WERI-Rb-1 (cell line): ENCODE measurements around the gene TMEM178A.
"Not testable (repeated sequence)": the region's sequence is repeated elsewhere in the genome, so short reads cannot be mapped to it uniquely, and the experiment has no call there.

Experiments used
- DNase-seq: peaks from one replicate; pipeline ENCODE4 v3.0.0-alpha.2; 2020
- H3K27ac ChIP-seq: fragments of 250-450 bp; sonication (Bioruptor Pico); 2 replicates; pipeline ENCODE4 v1.5.1; 2020; ENCODE audit warnings: mild to moderate bottlenecking, moderate library complexity
- H3K27me3 ChIP-seq: fragments of 250-450 bp; sonication (Bioruptor Pico); 2 replicates; pipeline ENCODE4 v1.5.1; 2021; ENCODE audit warnings: mild to moderate bottlenecking, low read depth, moderate library complexity; ENCODE audit not compliant: insufficient read depth, severe bottlenecking
- H3K36me3 ChIP-seq: fragments of 250-450 bp; sonication (Bioruptor Pico); 2 replicates; pipeline ENCODE4 v1.5.1; 2020; ENCODE audit warnings: mild to moderate bottlenecking, moderate library complexity
- H3K4me3 ChIP-seq: 2 replicates; pipeline ENCODE4 v1.5.1; 2011; ENCODE audit warnings: low read depth, mild to moderate bottlenecking, control low read depth, low read length
- H3K9me3 ChIP-seq: fragments of 250-450 bp; sonication (Bioruptor Pico); 2 replicates; pipeline ENCODE4 v1.5.1; 2021; ENCODE audit warnings: mild to moderate bottlenecking, moderate library complexity; ENCODE audit not compliant: severe bottlenecking
- TF ChIP-seq, protein P1 (sequence below): IDR thresholded peaks from 2 replicates; pipeline ENCODE4 v1.5.1; 2011; ENCODE audit warnings: low read depth, mild to moderate bottlenecking, control low read depth, inconsistent platforms, low read length

The TMEM178A gene

DNA sequence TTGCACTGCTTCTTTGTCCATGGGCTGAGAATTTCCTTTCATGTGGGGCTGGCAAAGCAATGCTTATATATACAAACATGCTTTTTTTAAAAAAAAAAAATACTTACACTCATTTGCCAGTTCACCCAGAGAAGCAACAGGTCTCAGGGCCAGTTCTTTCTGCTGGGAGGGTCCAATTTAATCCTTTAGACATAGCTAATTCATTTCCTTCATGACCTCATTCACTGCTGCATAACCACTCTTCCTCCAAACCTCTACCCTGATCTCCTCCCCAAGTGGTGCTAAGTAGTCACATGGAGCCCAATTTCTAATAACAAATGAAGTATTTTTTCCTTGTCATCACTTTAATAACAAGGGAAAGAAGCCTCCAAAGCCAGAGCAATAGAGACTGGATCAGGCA, 17.1 kb upstream of the TMEM178A start:
- no peak overlapping the region for H3K4me3 ChIP-seq
- no peaks in the 10 kb centered on the region for H3K9me3 ChIP-seq
- H3K27ac ChIP-seq, result no peak overlapping the region
- H3K36me3 ChIP-seq, result no peaks in the 10 kb centered on the region
- TF ChIP-seq, protein P1, sequence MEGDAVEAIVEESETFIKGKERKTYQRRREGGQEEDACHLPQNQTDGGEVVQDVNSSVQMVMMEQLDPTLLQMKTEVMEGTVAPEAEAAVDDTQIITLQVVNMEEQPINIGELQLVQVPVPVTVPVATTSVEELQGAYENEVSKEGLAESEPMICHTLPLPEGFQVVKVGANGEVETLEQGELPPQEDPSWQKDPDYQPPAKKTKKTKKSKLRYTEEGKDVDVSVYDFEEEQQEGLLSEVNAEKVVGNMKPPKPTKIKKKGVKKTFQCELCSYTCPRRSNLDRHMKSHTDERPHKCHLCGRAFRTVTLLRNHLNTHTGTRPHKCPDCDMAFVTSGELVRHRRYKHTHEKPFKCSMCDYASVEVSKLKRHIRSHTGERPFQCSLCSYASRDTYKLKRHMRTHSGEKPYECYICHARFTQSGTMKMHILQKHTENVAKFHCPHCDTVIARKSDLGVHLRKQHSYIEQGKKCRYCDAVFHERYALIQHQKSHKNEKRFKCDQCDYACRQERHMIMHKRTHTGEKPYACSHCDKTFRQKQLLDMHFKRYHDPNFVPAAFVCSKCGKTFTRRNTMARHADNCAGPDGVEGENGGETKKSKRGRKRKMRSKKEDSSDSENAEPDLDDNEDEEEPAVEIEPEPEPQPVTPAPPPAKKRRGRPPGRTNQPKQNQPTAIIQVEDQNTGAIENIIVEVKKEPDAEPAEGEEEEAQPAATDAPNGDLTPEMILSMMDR, result no peak
- no peaks in the 10 kb centered on the region for H3K27me3 ChIP-seq
- DNase-seq, result no peak

DNA sequence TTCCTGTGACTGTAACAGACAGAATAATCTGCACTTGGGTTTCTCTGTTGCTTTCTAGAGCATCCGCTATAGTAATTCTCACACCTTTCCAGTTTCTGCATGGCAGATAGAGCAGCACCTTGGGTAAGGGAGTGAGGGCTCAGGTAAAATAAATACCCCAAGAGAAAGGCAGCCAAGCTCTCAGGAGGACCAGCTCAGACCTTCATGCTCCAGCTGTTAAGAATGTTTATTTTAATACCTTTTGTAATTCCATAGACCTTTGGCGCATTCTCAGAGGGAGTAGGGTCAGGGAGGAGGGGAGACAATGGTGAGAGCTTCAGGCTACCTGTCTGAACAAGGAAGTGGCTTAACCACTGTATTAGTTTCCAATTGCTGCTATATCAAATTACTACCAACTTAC, 16.2 kb upstream of the TMEM178A start:
- no peak for DNase-seq
- Histone ChIP-seq H3K27me3 (no peaks in the 10 kb centered on the region), H3K9me3 (no peaks in the 10 kb centered on the region), H3K4me3 (no peak overlapping the region), H3K27ac (no peak overlapping the region), H3K36me3 (no peaks in the 10 kb centered on the region)
- TF ChIP-seq, protein P1, result no peak

DNA sequence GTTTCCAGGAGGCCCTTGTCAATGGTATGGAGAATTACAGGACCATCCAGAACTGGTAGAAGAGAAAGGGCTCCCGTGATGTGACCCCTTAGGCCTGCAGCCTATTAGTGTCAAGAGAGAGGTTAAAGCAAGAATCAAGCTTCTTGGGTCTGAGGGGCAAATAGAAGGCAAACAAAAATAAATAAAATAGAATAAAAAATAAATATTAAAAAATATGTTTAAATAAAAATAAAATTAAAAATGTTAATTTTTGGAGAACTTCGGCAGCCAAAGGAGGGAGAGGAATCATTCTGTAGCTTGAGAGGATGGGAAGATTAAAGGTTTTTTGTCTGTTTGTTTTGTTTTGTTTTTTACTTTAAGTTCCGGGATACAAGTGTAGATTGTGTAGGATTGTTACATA, 15.2 kb upstream of the TMEM178A start:
- no peaks in the 10 kb centered on the region for H3K9me3 ChIP-seq
- no peaks in the 10 kb centered on the region for H3K27me3 ChIP-seq
- H3K27ac ChIP-seq, result no peak overlapping the region
- DNase-seq, result no peak
- TF ChIP-seq, protein P1, result no peak
- no peaks in the 10 kb centered on the region for H3K36me3 ChIP-seq
- H3K4me3 ChIP-seq, result no peak overlapping the region

DNA sequence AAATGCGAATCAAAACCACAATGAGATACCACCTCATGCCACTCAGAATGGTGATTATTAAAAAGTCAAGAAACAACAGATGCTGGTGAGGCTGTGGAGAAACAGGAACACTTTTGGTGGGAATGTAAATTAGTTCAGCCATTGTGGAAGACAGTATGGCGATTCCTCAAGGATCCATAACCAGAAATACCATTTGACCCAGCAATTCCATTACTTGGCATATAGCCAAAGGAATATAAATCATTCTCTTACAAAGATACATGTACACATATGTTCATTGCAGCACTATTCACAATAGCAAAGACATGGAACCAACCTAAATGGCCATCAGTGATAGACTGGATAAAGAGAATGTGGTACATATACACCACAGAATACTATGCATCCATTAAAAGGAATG, 9.5 kb upstream of the TMEM178A start:
- H3K27me3 ChIP-seq, H3K4me3 ChIP-seq, H3K27ac ChIP-seq, H3K9me3 ChIP-seq, H3K36me3 ChIP-seq, DNase-seq: not testable (repeated sequence)

DNA sequence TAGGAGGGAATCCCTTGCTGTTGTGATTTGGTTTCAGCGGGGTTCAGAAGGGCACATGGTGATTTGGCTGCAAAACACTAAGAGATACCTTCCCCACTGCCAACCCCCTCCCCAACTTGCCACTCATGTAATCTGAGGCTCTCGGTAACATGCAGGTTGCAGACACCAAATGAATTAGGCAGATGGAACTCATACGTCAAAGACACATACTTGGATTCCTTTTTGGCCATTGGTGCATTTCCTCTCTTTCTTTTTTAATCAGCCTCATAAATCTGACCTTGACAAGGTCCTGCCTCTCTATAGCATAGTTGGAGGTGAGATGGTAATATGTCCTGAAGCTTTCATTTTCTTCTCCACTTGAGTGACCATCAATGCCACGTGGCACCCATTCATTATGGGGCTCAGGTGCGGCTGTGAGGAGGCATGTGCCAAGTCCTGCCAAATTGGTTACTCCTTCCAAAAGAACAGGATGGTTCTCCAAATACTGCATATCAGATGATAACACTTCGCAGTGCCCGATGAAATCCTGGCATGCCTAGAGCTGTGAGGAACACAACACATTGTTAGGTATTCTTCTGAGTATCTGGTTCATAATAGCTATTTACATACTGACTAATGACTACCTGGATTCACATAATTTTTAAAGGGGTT, 8.3 kb upstream of the TMEM178A start:
- H3K36me3 ChIP-seq, result no peaks in the 10 kb centered on the region
- TF ChIP-seq, protein P1, result no peak
- H3K4me3 ChIP-seq, result no peak overlapping the region
- no peak overlapping the region for H3K27ac ChIP-seq
- H3K9me3 ChIP-seq, result no peaks in the 10 kb centered on the region
- DNase-seq, result no peak
- H3K27me3 ChIP-seq, result no peaks in the 10 kb centered on the region

DNA sequence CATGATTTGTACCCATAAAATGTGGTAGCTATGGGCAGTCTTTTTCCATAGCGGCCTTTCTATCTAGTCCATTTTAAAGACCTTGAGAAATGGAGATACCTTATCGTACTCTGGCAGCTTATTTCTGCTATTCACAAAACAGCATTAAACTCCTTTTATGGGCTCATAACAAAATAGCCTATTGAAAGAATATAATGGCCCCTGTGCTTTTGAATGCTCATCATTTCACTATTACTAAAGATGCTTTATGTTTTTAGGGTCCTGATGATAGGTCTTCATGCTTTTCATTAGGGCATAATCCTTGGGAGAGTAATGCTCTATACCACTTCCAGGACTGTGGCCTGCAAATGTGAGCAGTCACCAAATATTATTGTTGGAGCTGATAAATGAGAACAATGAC, 7.3 kb upstream of the TMEM178A start:
- no peak overlapping the region for H3K4me3 ChIP-seq
- H3K9me3 ChIP-seq, result no peaks in the 10 kb centered on the region
- TF ChIP-seq, protein P1, result no peak
- H3K27me3 ChIP-seq, result no peaks in the 10 kb centered on the region
- no peak overlapping the region for H3K27ac ChIP-seq
- no peak for DNase-seq
- H3K36me3 ChIP-seq, result no peaks in the 10 kb centered on the region
